ENCODE data around the gene CLDND2. TPM values are rescaled to one million over a fixed set of nuclear protein-coding genes. Genes with fewer than 3 reads are reported as not detected.

Gene CLDND2
- total and polyA plus RNA-seq, 9 donors: 0.44 to 1.7 (median 0.97) TPM

DNA sequence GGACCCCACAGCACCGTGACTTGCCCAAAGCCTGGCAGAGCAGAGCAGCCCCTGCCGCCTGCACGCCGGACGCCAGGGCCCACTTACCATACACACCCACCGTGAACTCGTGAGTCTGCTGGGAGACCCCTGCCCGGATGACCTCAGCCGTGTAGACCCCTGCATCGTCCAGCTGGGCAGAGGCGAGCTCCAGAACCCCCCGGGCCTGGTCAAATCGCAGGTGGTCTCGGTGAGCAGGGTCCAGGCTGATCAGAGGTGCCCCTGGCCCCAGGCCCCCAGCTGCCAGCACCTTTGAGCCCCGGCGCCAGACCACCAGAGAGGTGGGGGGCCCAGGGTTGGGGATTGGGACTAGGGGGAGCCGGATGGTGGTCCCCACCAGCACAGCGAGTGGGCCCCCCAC is 27.7 kb downstream of the CLDND2 start:
- 82% methylated on average over 18 of the region's 18 CpGs for WGBS (ENCODE audit: insufficient coverage)
- H3K27me3 ChIP-seq (ENCODE audit: control insufficient read depth, insufficient read depth, low read length): peaks cover 21% of the 10 kb centered on the region
- DNase-seq: no peak
- no peak overlapping the region for H3K4me3 ChIP-seq (ENCODE audit: low read length)
- H3K36me3 ChIP-seq (ENCODE audit: control insufficient read depth, insufficient read depth, low read length): peaks cover 6% of the 10 kb centered on the region
- no peak overlapping the region for H3K27ac ChIP-seq (ENCODE audit: low read length)
- peaks cover 17% of the 10 kb centered on the region for H3K4me1 ChIP-seq (ENCODE audit: control insufficient read depth, insufficient read depth, low read length)
- no peaks in the 10 kb centered on the region for H3K9me3 ChIP-seq (replicated peaks; ENCODE audit: control insufficient read depth, low read depth, low read length)

DNA sequence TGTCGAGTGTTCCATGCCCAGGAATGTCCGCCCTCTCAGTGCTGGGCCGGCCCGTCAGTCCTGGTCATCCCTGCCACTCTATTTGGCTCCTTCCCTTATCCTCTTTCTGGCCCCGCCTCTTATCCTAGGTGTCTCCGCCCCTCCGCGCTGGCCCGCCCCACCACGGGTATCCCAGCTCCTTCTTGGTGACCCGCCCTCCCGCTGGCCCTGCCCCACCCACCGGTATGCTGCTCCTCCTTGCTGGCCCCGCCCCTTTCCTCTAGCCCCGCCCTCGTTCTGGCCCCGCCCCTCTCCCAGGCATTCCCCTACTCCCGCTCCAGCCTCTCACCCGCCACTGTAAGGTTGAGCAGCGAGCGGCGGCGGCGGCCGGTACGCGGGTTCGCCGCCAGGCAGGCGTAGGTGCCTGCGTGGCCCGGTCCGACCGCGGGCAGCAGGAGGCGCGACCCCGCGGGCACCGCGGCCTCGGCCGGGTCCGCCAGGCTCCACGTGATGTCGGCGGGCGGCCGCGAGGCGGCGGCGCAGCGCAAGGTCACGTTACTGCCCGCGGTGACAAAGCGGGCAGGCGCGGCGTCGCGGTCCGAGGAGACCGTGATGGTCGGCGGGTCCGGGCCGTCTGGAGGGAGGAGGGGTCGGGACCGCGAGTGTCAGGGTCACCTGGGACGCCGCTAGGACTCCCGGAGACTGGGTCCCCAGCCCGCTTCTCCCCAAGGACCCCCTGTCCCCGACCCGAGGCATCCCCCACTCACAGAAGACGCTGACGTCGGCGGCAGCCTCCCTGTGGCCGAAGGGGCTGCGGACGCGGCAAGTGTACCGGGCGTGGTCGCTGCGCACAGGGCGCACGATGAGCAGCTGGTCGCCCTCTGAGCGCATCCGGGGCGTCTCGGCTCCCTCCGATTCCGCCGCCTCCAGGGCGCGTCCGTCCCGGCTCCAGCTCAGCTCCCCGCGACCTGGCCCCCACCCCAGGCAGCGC is 28.8 kb downstream of the CLDND2 start:
- DNase-seq: peak; percentile 94
- peak overlapping the region; percentile 25 for H3K27ac ChIP-seq (ENCODE audit: low read length)
- H3K4me3 ChIP-seq (ENCODE audit: low read length): peak overlapping the region; percentile 55
- no peaks in the 10 kb centered on the region for H3K9me3 ChIP-seq (replicated peaks; ENCODE audit: control insufficient read depth, low read depth, low read length)
- H3K4me1 ChIP-seq (ENCODE audit: control insufficient read depth, insufficient read depth, low read length): peaks cover 17% of the 10 kb centered on the region
- H3K36me3 ChIP-seq (ENCODE audit: control insufficient read depth, insufficient read depth, low read length): no peaks in the 10 kb centered on the region
- peaks cover 21% of the 10 kb centered on the region for H3K27me3 ChIP-seq (ENCODE audit: control insufficient read depth, insufficient read depth, low read length)
- WGBS (ENCODE audit: insufficient coverage): under 1% methylated on average over 94 of the region's 107 CpGs

DNA sequence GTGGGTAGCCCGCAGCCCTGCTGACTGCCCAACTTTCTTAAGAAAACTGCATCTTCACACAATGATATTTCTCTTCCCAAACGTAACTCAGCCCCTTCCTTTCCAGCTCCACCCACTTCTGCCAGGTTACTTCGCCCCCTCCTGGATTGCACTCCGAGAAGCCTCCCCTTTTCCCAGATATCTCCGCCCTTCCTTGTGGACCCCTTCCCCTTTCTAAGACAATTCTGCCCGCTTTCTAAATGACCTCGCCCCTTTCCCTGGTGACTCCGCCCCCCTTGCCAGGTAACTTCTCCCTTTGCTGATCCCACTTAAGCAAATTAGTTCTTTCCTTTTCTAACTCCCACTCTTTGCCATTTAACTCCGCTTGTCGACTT is 29.5 kb downstream of the CLDND2 start:
- DNase-seq: no peak
- H3K4me1 ChIP-seq (ENCODE audit: control insufficient read depth, insufficient read depth, low read length): peaks cover 17% of the 10 kb centered on the region
- peak overlapping the region; percentile 55 for H3K4me3 ChIP-seq (ENCODE audit: low read length)
- 0% methylated on average over 10 of the region's 10 CpGs for WGBS (ENCODE audit: insufficient coverage)
- no peaks in the 10 kb centered on the region for H3K36me3 ChIP-seq (ENCODE audit: control insufficient read depth, insufficient read depth, low read length)
- H3K9me3 ChIP-seq (replicated peaks; ENCODE audit: control insufficient read depth, low read depth, low read length): no peaks in the 10 kb centered on the region
- peaks cover 21% of the 10 kb centered on the region for H3K27me3 ChIP-seq (ENCODE audit: control insufficient read depth, insufficient read depth, low read length)
- peak overlapping the region; percentile 25 for H3K27ac ChIP-seq (ENCODE audit: low read length)

- WGBS (ENCODE audit: insufficient coverage): 5% methylated on average over 38 of the region's 43 CpGs
- H3K9me3 ChIP-seq (replicated peaks; ENCODE audit: control insufficient read depth, low read depth, low read length): no peaks in the 10 kb centered on the region
- DNase-seq: peak; percentile 84
- peaks cover 17% of the 10 kb centered on the region for H3K4me1 ChIP-seq (ENCODE audit: control insufficient read depth, insufficient read depth, low read length)
- H3K4me3 ChIP-seq (ENCODE audit: low read length): peak overlapping the region; percentile 55
- peak overlapping the region; percentile 25 for H3K27ac ChIP-seq (ENCODE audit: low read length)
- H3K27me3 ChIP-seq (ENCODE audit: control insufficient read depth, insufficient read depth, low read length): peaks cover 21% of the 10 kb centered on the region
- no peaks in the 10 kb centered on the region for H3K36me3 ChIP-seq (ENCODE audit: control insufficient read depth, insufficient read depth, low read length)
Measured at GRCh38 chr19:51338563-51339312, 30.1 kb downstream of the CLDND2 start.

DNA sequence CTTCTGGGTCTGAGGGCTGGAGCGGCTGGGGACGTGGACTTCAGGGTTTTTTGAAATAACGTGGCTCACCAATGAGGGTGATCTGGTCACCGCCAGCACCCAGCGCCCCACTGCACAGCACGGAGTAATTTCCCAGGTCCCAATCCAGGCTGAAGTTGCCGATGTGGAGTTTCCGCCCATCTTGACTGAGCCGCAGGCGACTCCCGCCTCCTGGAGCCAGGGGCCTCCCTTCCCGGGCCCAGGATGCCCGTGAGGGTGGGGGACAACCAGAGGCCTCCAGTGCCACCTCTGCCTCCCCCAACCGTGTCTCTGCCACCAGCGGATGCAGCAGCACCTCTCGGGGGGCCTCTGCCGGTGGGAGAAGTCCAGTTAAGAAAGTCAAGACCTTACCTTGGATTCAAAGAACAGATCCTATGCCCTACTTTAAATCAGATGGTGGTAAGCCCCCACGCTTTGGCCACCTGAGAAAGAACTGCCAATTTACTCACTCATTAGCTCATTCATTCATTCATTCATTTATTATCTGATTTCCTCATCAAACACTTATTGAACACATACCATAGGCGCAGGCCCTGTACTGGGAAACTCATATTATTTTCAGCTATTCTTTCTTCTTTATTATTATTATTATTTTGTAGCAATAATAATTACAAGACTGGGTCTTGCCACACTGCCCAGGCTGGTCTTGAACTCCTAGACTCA is 30.8 kb downstream of the CLDND2 start:
- no peaks in the 10 kb centered on the region for H3K36me3 ChIP-seq (ENCODE audit: control insufficient read depth, insufficient read depth, low read length)
- peaks cover 21% of the 10 kb centered on the region for H3K27me3 ChIP-seq (ENCODE audit: control insufficient read depth, insufficient read depth, low read length)
- H3K9me3 ChIP-seq (replicated peaks; ENCODE audit: control insufficient read depth, low read depth, low read length): no peaks in the 10 kb centered on the region
- H3K4me1 ChIP-seq (ENCODE audit: control insufficient read depth, insufficient read depth, low read length): peaks cover 17% of the 10 kb centered on the region
- H3K27ac ChIP-seq (ENCODE audit: low read length): no peak overlapping the region
- no peak overlapping the region for H3K4me3 ChIP-seq (ENCODE audit: low read length)
- no peak for DNase-seq
- 72% methylated on average over 15 of the region's 19 CpGs for WGBS (ENCODE audit: insufficient coverage)

DNA sequence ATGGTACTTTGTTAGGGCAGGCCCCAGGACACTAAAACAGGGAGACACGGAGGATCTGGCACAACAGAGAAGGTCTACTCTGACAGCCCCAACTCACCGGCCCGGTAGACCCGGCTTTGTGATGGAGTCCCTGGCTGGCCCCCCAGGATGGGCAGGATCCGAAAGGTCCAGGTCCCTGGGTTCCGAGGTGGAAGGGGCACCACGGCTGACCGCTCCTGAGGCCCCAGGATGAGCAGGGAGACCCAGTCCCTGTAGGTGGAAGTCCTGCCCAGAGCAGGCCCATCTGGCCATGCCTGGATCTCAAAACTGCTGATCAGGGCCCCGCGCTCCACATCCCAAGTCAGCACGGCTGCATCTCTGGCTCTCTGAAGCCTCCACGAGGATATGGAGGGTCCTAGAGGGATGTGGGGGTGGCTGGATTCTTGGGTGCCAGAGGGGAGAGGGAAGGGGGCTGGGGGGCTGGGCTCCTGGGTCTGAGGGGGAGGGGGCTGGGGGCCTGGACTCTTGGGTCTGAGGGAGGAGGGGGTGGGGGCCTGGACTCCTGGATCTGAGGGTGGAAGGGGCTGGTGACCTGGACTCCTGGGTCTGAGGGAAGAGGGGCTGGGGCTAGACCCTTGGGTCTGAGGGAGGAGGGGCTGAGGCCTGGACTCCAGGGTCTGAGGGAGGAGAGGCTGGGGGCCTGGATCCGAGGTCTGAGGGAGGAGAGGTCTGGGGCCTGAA is 31.5 kb downstream of the CLDND2 start:
- Histone ChIP-seq H3K36me3 (ENCODE audit: control insufficient read depth, insufficient read depth, low read length) (no peaks in the 10 kb centered on the region), H3K4me3 (ENCODE audit: low read length) (no peak overlapping the region), H3K27me3 (ENCODE audit: control insufficient read depth, insufficient read depth, low read length) (peaks cover 21% of the 10 kb centered on the region), H3K4me1 (ENCODE audit: control insufficient read depth, insufficient read depth, low read length) (peaks cover 17% of the 10 kb centered on the region), H3K27ac (ENCODE audit: low read length) (no peak overlapping the region), H3K9me3 (replicated peaks; ENCODE audit: control insufficient read depth, low read depth, low read length) (no peaks in the 10 kb centered on the region)
- WGBS (ENCODE audit: insufficient coverage): 93% methylated on average over 11 of the region's 13 CpGs
- no peak for DNase-seq

DNA sequence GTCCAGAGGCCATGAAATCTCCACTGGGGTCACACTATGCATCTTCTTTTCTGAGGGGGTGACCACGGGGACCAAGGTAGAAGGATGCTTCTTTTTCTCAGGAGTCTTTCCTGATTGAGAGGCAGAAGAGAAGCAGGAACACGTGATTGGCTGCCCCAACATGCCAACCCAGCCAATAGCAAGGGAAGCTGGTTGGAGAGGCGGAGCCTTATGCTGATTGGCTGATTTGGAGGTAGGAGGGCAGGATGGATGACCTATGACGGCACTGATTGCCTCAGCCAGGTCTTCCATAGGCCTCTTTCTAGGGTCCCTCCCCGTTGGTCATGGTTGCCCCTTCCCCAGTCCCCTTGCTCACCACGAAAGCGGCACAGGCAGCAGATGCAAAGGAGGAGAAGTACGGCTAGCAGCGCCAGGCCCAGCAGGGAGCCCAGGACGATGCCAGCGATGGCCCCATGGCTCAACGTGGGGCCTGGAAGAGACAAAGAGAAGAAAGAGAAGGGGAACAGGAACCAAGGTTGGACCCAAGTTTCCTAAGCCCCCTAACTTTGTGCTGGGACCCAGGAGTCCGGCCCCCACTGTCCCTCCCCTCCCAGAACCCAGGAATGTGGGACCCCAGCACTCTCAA is 34.9 kb downstream of the CLDND2 start:
- Histone ChIP-seq H3K27me3 (ENCODE audit: control insufficient read depth, insufficient read depth, low read length) (peaks cover 4% of the 10 kb centered on the region), H3K4me3 (ENCODE audit: low read length) (no peak overlapping the region), H3K9me3 (replicated peaks; ENCODE audit: control insufficient read depth, low read depth, low read length) (peaks cover 3% of the 10 kb centered on the region), H3K4me1 (ENCODE audit: control insufficient read depth, insufficient read depth, low read length) (peaks cover 6% of the 10 kb centered on the region), H3K36me3 (ENCODE audit: control insufficient read depth, insufficient read depth, low read length) (no peaks in the 10 kb centered on the region), H3K27ac (ENCODE audit: low read length) (no peak overlapping the region)
- 90% methylated on average over 8 of the region's 13 CpGs for WGBS (ENCODE audit: insufficient coverage)
- DNase-seq: no peak

DNA sequence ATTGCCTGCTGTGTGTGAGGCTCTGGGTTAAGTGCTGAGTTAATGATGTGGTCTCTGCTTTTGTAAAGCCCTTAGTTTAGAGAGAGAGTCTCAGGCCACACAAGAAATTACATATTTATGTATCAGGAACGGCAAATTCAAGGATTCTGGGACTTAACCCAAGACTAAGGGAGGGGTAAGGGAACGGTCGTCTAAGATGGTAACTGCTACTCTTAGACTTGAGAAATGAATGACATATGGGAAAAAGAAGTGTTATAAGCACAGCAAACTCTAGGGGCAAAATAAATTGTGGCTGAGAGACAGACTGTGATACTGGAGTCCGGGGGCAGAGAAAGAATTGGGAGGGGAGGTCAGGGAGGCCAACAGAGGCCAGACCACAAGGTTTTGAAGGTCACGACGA is 37.1 kb downstream of the CLDND2 start:
- Histone ChIP-seq H3K27me3 (ENCODE audit: control insufficient read depth, insufficient read depth, low read length) (peaks cover 26% of the 10 kb centered on the region), H3K4me3 (ENCODE audit: low read length) (no peak overlapping the region), H3K4me1 (ENCODE audit: control insufficient read depth, insufficient read depth, low read length) (peaks cover 7% of the 10 kb centered on the region), H3K27ac (ENCODE audit: low read length) (no peak overlapping the region), H3K36me3 (ENCODE audit: control insufficient read depth, insufficient read depth, low read length) (no peaks in the 10 kb centered on the region), H3K9me3 (replicated peaks; ENCODE audit: control insufficient read depth, low read depth, low read length) (peaks cover 3% of the 10 kb centered on the region)
- 86% methylated on average over 6 of the region's 6 CpGs for WGBS (ENCODE audit: insufficient coverage)
- no peak for DNase-seq

DNA sequence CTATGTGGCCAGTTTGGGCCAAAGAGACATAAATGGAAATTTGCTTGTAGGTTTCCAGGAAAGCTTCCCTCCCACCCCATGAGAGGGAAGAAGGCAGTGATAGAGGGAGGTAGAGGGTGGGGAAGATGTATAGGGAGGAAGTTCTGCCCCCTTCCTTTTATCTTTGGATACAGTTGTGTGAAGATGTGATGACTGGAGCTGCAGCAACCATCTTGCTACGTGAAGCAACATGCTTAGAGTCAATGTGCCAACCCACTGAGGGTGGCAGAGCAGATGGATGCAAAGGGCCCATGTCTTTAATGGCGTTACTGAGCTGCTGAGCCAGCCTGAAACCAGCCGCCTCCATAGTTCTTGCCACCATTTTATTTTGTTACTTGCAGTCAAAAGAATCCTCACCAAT is 37.6 kb downstream of the CLDND2 start:
- no peak for DNase-seq
- Histone ChIP-seq H3K27ac (ENCODE audit: low read length) (no peak overlapping the region), H3K4me3 (ENCODE audit: low read length) (no peak overlapping the region), H3K36me3 (ENCODE audit: control insufficient read depth, insufficient read depth, low read length) (no peaks in the 10 kb centered on the region), H3K9me3 (replicated peaks; ENCODE audit: control insufficient read depth, low read depth, low read length) (peaks cover 3% of the 10 kb centered on the region), H3K27me3 (ENCODE audit: control insufficient read depth, insufficient read depth, low read length) (peaks cover 30% of the 10 kb centered on the region), H3K4me1 (ENCODE audit: control insufficient read depth, insufficient read depth, low read length) (peaks cover 7% of the 10 kb centered on the region)
- WGBS (ENCODE audit: insufficient coverage): no CpG with 5 or more reads among the region's 3 CpGs
